CD14-positive monocyte (primary cell): Measurements from ENCODE around the gene CALD1. TPM values are rescaled to one million over a fixed set of nuclear protein-coding genes. Genes with fewer than 3 reads are reported as not detected.

Experiments
- DNase-seq, 3 donors: peaks; one replicate each; pipeline ENCODE4 v3.0.0-alpha.2; 2011 to 2022
- H2AFZ ChIP-seq: 2 replicates; pipeline ENCODE4 v1.6.0; 2012; ENCODE audit warnings: mild to moderate bottlenecking, low read depth, low read length, inconsistent platforms; ENCODE audit not compliant: insufficient read depth, poor library complexity, severe bottlenecking
- H3K27ac ChIP-seq, 2 donors: 1 replicate in 1 of 2; 2 replicates in 1 of 2; pipeline ENCODE4 v1.5.1; 2012 to 2013; ENCODE audit warnings: low read length in 2 of 2, control low read depth in 1 of 2, inconsistent platforms in 1 of 2, low read depth in 1 of 2, mild to moderate bottlenecking in 1 of 2
- H3K27me3 ChIP-seq, 2 donors: one replicate each; pipeline versions ENCODE4 v1.6.0 to v1.6.1; 2011 to 2013; ENCODE audit warnings: low read length in 2 of 2; ENCODE audit not compliant: control insufficient read depth in 2 of 2, insufficient read depth in 2 of 2
- H3K36me3 ChIP-seq, 2 donors: replicated peaks in 1 of 2; 1 replicate in 1 of 2; 2 replicates in 1 of 2; pipeline versions ENCODE4 v1.5.1 to v1.6.1; 2012 to 2013; ENCODE audit warnings: low read length in 2 of 2, control low read depth in 1 of 2, inconsistent platforms in 1 of 2, mild to moderate bottlenecking in 1 of 2; ENCODE audit not compliant: insufficient read depth in 2 of 2, control insufficient read depth in 1 of 2
- H3K4me1 ChIP-seq, 2 donors: 1 replicate in 1 of 2; 2 replicates in 1 of 2; pipeline versions ENCODE4 v1.5.1 to v1.6.1; 2012 to 2013; ENCODE audit warnings: low read length in 2 of 2, control low read depth in 1 of 2, inconsistent platforms in 1 of 2, mild to moderate bottlenecking in 1 of 2, moderate library complexity in 1 of 2; ENCODE audit not compliant: insufficient read depth in 2 of 2, control insufficient read depth in 1 of 2
- H3K4me2 ChIP-seq: replicated peaks from 2 replicates; pipeline ENCODE3; 2012; ENCODE audit warnings: low read length, moderate library complexity, mild to moderate bottlenecking; ENCODE audit not compliant: poor library complexity, severe bottlenecking; ENCODE audit errors: extremely low read depth
- H3K4me3 ChIP-seq, 3 experiments: fragments of 200-600 bp in 1 of 3; sonication (generic) in 1 of 3; replicated peaks in 1 of 3; 1 replicate in 2 of 3; 2 replicates in 1 of 3; pipeline ENCODE4 v1.5.1; 2011 to 2013; ENCODE audit warnings: low read length in 3 of 3, mild to moderate bottlenecking in 3 of 3, control low read depth in 2 of 3, low read depth in 2 of 3, inconsistent platforms in 1 of 3, moderate library complexity in 1 of 3
- H3K79me2 ChIP-seq: 2 replicates; pipeline ENCODE4 v1.6.0; 2012; ENCODE audit warnings: mild to moderate bottlenecking, control low read depth, inconsistent platforms, low read length, moderate library complexity; ENCODE audit not compliant: insufficient read depth
- H3K9ac ChIP-seq: 2 replicates; pipeline ENCODE4 v1.6.0; 2017; ENCODE audit warnings: low read length, mild to moderate bottlenecking; ENCODE audit not compliant: insufficient read depth, poor library complexity, severe bottlenecking
- H3K9me3 ChIP-seq, 2 donors: replicated peaks in 1 of 2; 1 replicate in 1 of 2; 2 replicates in 1 of 2; pipeline versions ENCODE4 v1.5.1 to v1.6.1; 2012 to 2013; ENCODE audit warnings: low read length in 2 of 2, control low read depth in 1 of 2; ENCODE audit not compliant: control insufficient read depth in 1 of 2, insufficient read depth in 1 of 2
- H4K20me1 ChIP-seq: 2 replicates; pipeline ENCODE4 v1.6.0; 2012; ENCODE audit warnings: mild to moderate bottlenecking, low read length, control low read depth, moderate library complexity; ENCODE audit not compliant: insufficient read depth
- H3K27ac Mint-ChIP-seq, 7 donors: one replicate each; pipeline ENCODE4 v1.8.0; 2020; ENCODE audit warnings: mild to moderate bottlenecking in 7 of 7, mixed read lengths in 7 of 7, moderate library complexity in 6 of 7, inconsistent platforms in 2 of 7
- H3K27me3 Mint-ChIP-seq, 3 donors: one replicate each; pipeline ENCODE4 v1.8.0; 2021 to 2022; ENCODE audit warnings: low read depth in 3 of 3, mild to moderate bottlenecking in 3 of 3, mixed read lengths in 3 of 3, moderate library complexity in 3 of 3, inconsistent platforms in 1 of 3
- H3K36me3 Mint-ChIP-seq, 2 donors: one replicate each; pipeline ENCODE4 v1.8.0; 2020; ENCODE audit warnings: mixed read lengths in 2 of 2, inconsistent platforms in 1 of 2, mild to moderate bottlenecking in 1 of 2
- H3K4me1 Mint-ChIP-seq: one replicate; pipeline ENCODE4 v1.8.0; 2020; ENCODE audit warnings: mild to moderate bottlenecking, mixed read lengths
- H3K4me3 Mint-ChIP-seq, 2 donors: one replicate each; pipeline ENCODE4 v1.8.0; 2020; ENCODE audit warnings: mild to moderate bottlenecking in 2 of 2, mixed read lengths in 2 of 2, moderate library complexity in 1 of 2
- H3K9me3 Mint-ChIP-seq, 7 donors: one replicate each; pipeline ENCODE4 v1.8.0; 2020 to 2022; ENCODE audit warnings: mixed read lengths in 7 of 7, mild to moderate bottlenecking in 6 of 7, moderate library complexity in 6 of 7, inconsistent platforms in 2 of 7
- WGBS: methylation state at CpG from one replicate; pipeline ENCODE4 v1.1.5; 2013; ENCODE audit warnings: missing lambda C conversion rate; ENCODE audit not compliant: insufficient coverage; 5-methylcytosine and 5-hydroxymethylcytosine counted together
- intact Hi-C, 2 donors: fragments of 100-400 bp; cut with micrococcal nuclease; formaldehyde crosslinking; loops; one replicate each; pipeline versions ENCODE4 v1.15.0 to v1.15.1; 2023
- polyA plus RNA-seq, 3 donors: library from polyadenylated mRNA; depleted of rRNA in 1 of 3; unstranded in 2 of 3; stranded (reverse) in 1 of 3; fragments of 300-500 nt in 2 of 3; fragments of >200 nt in 1 of 3; fragmentation: Illumina TruSeq in 2 of 3; gene quantifications; 1 replicate in 2 of 3; 2 replicates in 1 of 3; pipeline ENCODE4 v1.2.3, GENCODE V29; 2012 to 2021
- TF ChIP-seq, protein P1 (sequence below): fragments of 200-600 bp; IDR thresholded peaks from one replicate; pipeline ENCODE4 v1.8.0; 2022; ENCODE audit warnings: antibody characterized with exemption, mild to moderate bottlenecking

The CALD1 gene
- polyA plus RNA-seq, 3 donors, result 0.18 TPM; not detected in 2

GRCh38 chr7:134991469-134992339 lies 212.3 kb downstream of the CALD1 start:
- no peak overlapping the region for H2AFZ ChIP-seq
- Mint-ChIP-seq H3K27me3 (no peaks in the 10 kb centered on the region), H3K4me1 (peaks cover 8% of the 10 kb centered on the region), H3K36me3 (peaks cover 16 to 33% of the 10 kb centered on the region in 2 donors), H3K27ac (no peak overlapping the region), H3K9me3 (no peaks in the 10 kb centered on the region), H3K4me3 (no peak overlapping the region)
- H3K4me3 ChIP-seq, result no peak overlapping the region
- no peak overlapping the region for H3K27ac ChIP-seq
- no peak overlapping the region for H3K9ac ChIP-seq
- H3K4me1 ChIP-seq, result peaks cover 5 to 7% of the 10 kb centered on the region in 2 donors
- peaks cover 7% of the 10 kb centered on the region for H3K79me2 ChIP-seq
- no peaks in the 10 kb centered on the region for H3K27me3 ChIP-seq
- H4K20me1 ChIP-seq, result no peaks in the 10 kb centered on the region
- H3K4me2 ChIP-seq, result no peak overlapping the region
- 100% methylated on average over 1 of the region's 2 CpGs for WGBS
- H3K36me3 ChIP-seq, result peaks cover 2 to 17% of the 10 kb centered on the region in 2 donors
- no peaks in the 10 kb centered on the region for H3K9me3 ChIP-seq
- TF ChIP-seq, protein P1, sequence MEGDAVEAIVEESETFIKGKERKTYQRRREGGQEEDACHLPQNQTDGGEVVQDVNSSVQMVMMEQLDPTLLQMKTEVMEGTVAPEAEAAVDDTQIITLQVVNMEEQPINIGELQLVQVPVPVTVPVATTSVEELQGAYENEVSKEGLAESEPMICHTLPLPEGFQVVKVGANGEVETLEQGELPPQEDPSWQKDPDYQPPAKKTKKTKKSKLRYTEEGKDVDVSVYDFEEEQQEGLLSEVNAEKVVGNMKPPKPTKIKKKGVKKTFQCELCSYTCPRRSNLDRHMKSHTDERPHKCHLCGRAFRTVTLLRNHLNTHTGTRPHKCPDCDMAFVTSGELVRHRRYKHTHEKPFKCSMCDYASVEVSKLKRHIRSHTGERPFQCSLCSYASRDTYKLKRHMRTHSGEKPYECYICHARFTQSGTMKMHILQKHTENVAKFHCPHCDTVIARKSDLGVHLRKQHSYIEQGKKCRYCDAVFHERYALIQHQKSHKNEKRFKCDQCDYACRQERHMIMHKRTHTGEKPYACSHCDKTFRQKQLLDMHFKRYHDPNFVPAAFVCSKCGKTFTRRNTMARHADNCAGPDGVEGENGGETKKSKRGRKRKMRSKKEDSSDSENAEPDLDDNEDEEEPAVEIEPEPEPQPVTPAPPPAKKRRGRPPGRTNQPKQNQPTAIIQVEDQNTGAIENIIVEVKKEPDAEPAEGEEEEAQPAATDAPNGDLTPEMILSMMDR, result no peak
- no peak for DNase-seq
- intact Hi-C loops, result no loop called here

- Histone ChIP-seq H3K27me3 (no peaks in the 10 kb centered on the region), H3K9ac (no peak overlapping the region), H3K9me3 (no peaks in the 10 kb centered on the region), H4K20me1 (no peaks in the 10 kb centered on the region), H3K4me3 (no peak overlapping the region), H3K36me3 (peaks cover 3 to 17% of the 10 kb centered on the region in 2 donors), H3K79me2 (no peaks in the 10 kb centered on the region), H3K4me2 (no peak overlapping the region), H2AFZ (no peak overlapping the region), H3K27ac (no peak overlapping the region), H3K4me1 (no peaks in the 10 kb centered on the region)
- TF ChIP-seq, protein P1, result no peak
- Mint-ChIP-seq H3K27me3 (no peaks in the 10 kb centered on the region), H3K4me3 (no peak overlapping the region), H3K36me3 (peaks cover 16 to 33% of the 10 kb centered on the region in 2 donors), H3K9me3 (no peaks in the 10 kb centered on the region), H3K27ac (no peak overlapping the region), H3K4me1 (peaks cover 1% of the 10 kb centered on the region)
- 80% methylated on average over 1 of the region's 6 CpGs for WGBS
- no peak for DNase-seq
- intact Hi-C loops, result no loop called here
These were observed 213.3 kb downstream of the CALD1 start for GRCh38 chr7:134992626-134993179.
